CD14-positive monocyte (primary cell): ENCODE data around the gene ACTL10. TPM values are rescaled to one million over a fixed set of nuclear protein-coding genes. Genes with fewer than 3 reads are reported as not detected.

ENCODE experiments used
- DNase-seq, 3 donors: peaks; one replicate each; pipeline ENCODE4 v3.0.0-alpha.2; 2011 to 2022
- H2AFZ ChIP-seq: 2 replicates; pipeline ENCODE4 v1.6.0; 2012; ENCODE audit warnings: mild to moderate bottlenecking, low read depth, low read length, inconsistent platforms; ENCODE audit not compliant: insufficient read depth, poor library complexity, severe bottlenecking
- H3K27ac ChIP-seq, 2 donors: 1 replicate in 1 of 2; 2 replicates in 1 of 2; pipeline ENCODE4 v1.5.1; 2012 to 2013; ENCODE audit warnings: low read length in 2 of 2, control low read depth in 1 of 2, inconsistent platforms in 1 of 2, low read depth in 1 of 2, mild to moderate bottlenecking in 1 of 2
- H3K27me3 ChIP-seq, 2 donors: one replicate each; pipeline versions ENCODE4 v1.6.0 to v1.6.1; 2011 to 2013; ENCODE audit warnings: low read length in 2 of 2; ENCODE audit not compliant: control insufficient read depth in 2 of 2, insufficient read depth in 2 of 2
- H3K36me3 ChIP-seq, 2 donors: replicated peaks in 1 of 2; 1 replicate in 1 of 2; 2 replicates in 1 of 2; pipeline versions ENCODE4 v1.5.1 to v1.6.1; 2012 to 2013; ENCODE audit warnings: low read length in 2 of 2, control low read depth in 1 of 2, inconsistent platforms in 1 of 2, mild to moderate bottlenecking in 1 of 2; ENCODE audit not compliant: insufficient read depth in 2 of 2, control insufficient read depth in 1 of 2
- H3K4me1 ChIP-seq, 2 donors: 1 replicate in 1 of 2; 2 replicates in 1 of 2; pipeline versions ENCODE4 v1.5.1 to v1.6.1; 2012 to 2013; ENCODE audit warnings: low read length in 2 of 2, control low read depth in 1 of 2, inconsistent platforms in 1 of 2, mild to moderate bottlenecking in 1 of 2, moderate library complexity in 1 of 2; ENCODE audit not compliant: insufficient read depth in 2 of 2, control insufficient read depth in 1 of 2
- H3K4me2 ChIP-seq: replicated peaks from 2 replicates; pipeline ENCODE3; 2012; ENCODE audit warnings: low read length, moderate library complexity, mild to moderate bottlenecking; ENCODE audit not compliant: poor library complexity, severe bottlenecking; ENCODE audit errors: extremely low read depth
- H3K4me3 ChIP-seq, 3 experiments: fragments of 200-600 bp in 1 of 3; sonication (generic) in 1 of 3; replicated peaks in 1 of 3; 1 replicate in 2 of 3; 2 replicates in 1 of 3; pipeline ENCODE4 v1.5.1; 2011 to 2013; ENCODE audit warnings: low read length in 3 of 3, mild to moderate bottlenecking in 3 of 3, control low read depth in 2 of 3, low read depth in 2 of 3, inconsistent platforms in 1 of 3, moderate library complexity in 1 of 3
- H3K79me2 ChIP-seq: 2 replicates; pipeline ENCODE4 v1.6.0; 2012; ENCODE audit warnings: mild to moderate bottlenecking, control low read depth, inconsistent platforms, low read length, moderate library complexity; ENCODE audit not compliant: insufficient read depth
- H3K9ac ChIP-seq: 2 replicates; pipeline ENCODE4 v1.6.0; 2017; ENCODE audit warnings: low read length, mild to moderate bottlenecking; ENCODE audit not compliant: insufficient read depth, poor library complexity, severe bottlenecking
- H3K9me3 ChIP-seq, 2 donors: replicated peaks in 1 of 2; 1 replicate in 1 of 2; 2 replicates in 1 of 2; pipeline versions ENCODE4 v1.5.1 to v1.6.1; 2012 to 2013; ENCODE audit warnings: low read length in 2 of 2, control low read depth in 1 of 2; ENCODE audit not compliant: control insufficient read depth in 1 of 2, insufficient read depth in 1 of 2
- H4K20me1 ChIP-seq: 2 replicates; pipeline ENCODE4 v1.6.0; 2012; ENCODE audit warnings: mild to moderate bottlenecking, low read length, control low read depth, moderate library complexity; ENCODE audit not compliant: insufficient read depth
- H3K27ac Mint-ChIP-seq, 7 donors: one replicate each; pipeline ENCODE4 v1.8.0; 2020; ENCODE audit warnings: mild to moderate bottlenecking in 7 of 7, mixed read lengths in 7 of 7, moderate library complexity in 6 of 7, inconsistent platforms in 2 of 7
- H3K27me3 Mint-ChIP-seq, 3 donors: one replicate each; pipeline ENCODE4 v1.8.0; 2021 to 2022; ENCODE audit warnings: low read depth in 3 of 3, mild to moderate bottlenecking in 3 of 3, mixed read lengths in 3 of 3, moderate library complexity in 3 of 3, inconsistent platforms in 1 of 3
- H3K36me3 Mint-ChIP-seq, 2 donors: one replicate each; pipeline ENCODE4 v1.8.0; 2020; ENCODE audit warnings: mixed read lengths in 2 of 2, inconsistent platforms in 1 of 2, mild to moderate bottlenecking in 1 of 2
- H3K4me1 Mint-ChIP-seq: one replicate; pipeline ENCODE4 v1.8.0; 2020; ENCODE audit warnings: mild to moderate bottlenecking, mixed read lengths
- H3K4me3 Mint-ChIP-seq, 2 donors: one replicate each; pipeline ENCODE4 v1.8.0; 2020; ENCODE audit warnings: mild to moderate bottlenecking in 2 of 2, mixed read lengths in 2 of 2, moderate library complexity in 1 of 2
- H3K9me3 Mint-ChIP-seq, 7 donors: one replicate each; pipeline ENCODE4 v1.8.0; 2020 to 2022; ENCODE audit warnings: mixed read lengths in 7 of 7, mild to moderate bottlenecking in 6 of 7, moderate library complexity in 6 of 7, inconsistent platforms in 2 of 7
- CTCF ChIP-seq: fragments of 200-600 bp; IDR thresholded peaks from one replicate; pipeline ENCODE4 v1.8.0; 2022; ENCODE audit warnings: antibody characterized with exemption, mild to moderate bottlenecking
- WGBS: methylation state at CpG from one replicate; pipeline ENCODE4 v1.1.5; 2013; ENCODE audit warnings: missing lambda C conversion rate; ENCODE audit not compliant: insufficient coverage; 5-methylcytosine and 5-hydroxymethylcytosine counted together
- intact Hi-C, 2 donors: fragments of 100-400 bp; cut with micrococcal nuclease; formaldehyde crosslinking; loops; one replicate each; pipeline versions ENCODE4 v1.15.0 to v1.15.1; 2023
- polyA plus RNA-seq, 3 donors: library from polyadenylated mRNA; depleted of rRNA in 1 of 3; unstranded in 2 of 3; stranded (reverse) in 1 of 3; fragments of 300-500 nt in 2 of 3; fragments of >200 nt in 1 of 3; fragmentation: Illumina TruSeq in 2 of 3; gene quantifications; 1 replicate in 2 of 3; 2 replicates in 1 of 3; pipeline ENCODE4 v1.2.3, GENCODE V29; 2012 to 2021

The ACTL10 gene
- polyA plus RNA-seq, 3 donors: 0.31 to 1.2 (median 1.1) TPM

- Mint-ChIP-seq H3K9me3 (no peaks in the 10 kb centered on the region), H3K27ac (peak overlapping the region in 1 of 7 donors; percentile 38), H3K4me3 (no peak overlapping the region), H3K36me3 (peaks cover 49 to 65% of the 10 kb centered on the region in 2 donors), H3K27me3 (peaks cover 0 to 6% (median 0%) of the 10 kb centered on the region in 3 donors), H3K4me1 (no peaks in the 10 kb centered on the region)
- no peak overlapping the region for H3K4me2 ChIP-seq
- H2AFZ ChIP-seq: no peak overlapping the region
- intact Hi-C loops: no loop called here
- H3K4me3 ChIP-seq: no peak overlapping the region
- peaks cover 47 to 68% of the 10 kb centered on the region in 2 donors for H3K36me3 ChIP-seq
- H3K79me2 ChIP-seq: peaks cover 3% of the 10 kb centered on the region
- TF ChIP-seq CTCF: no peak
- no peaks in the 10 kb centered on the region for H4K20me1 ChIP-seq
- no peaks in the 10 kb centered on the region for H3K4me1 ChIP-seq
- no peak for DNase-seq
- H3K9me3 ChIP-seq: no peaks in the 10 kb centered on the region
- H3K27ac ChIP-seq: no peak overlapping the region
- H3K27me3 ChIP-seq: no peaks in the 10 kb centered on the region
- H3K9ac ChIP-seq: no peak overlapping the region
- WGBS: 100% methylated on average over 1 of the region's 1 CpG
Observed at GRCh38 chr20:33711446-33711738, 44.6 kb downstream of the ACTL10 start.

GRCh38 chr20:33713865-33714367 lies 47.2 kb downstream of the ACTL10 start:
- H4K20me1 ChIP-seq: no peaks in the 10 kb centered on the region
- intact Hi-C loops: no loop called here
- peaks cover 8% of the 10 kb centered on the region for H3K4me1 Mint-ChIP-seq
- peaks cover 40 to 48% of the 10 kb centered on the region in 2 donors for H3K36me3 ChIP-seq
- no peaks in the 10 kb centered on the region for H3K4me1 ChIP-seq
- no peak for DNase-seq
- H3K4me2 ChIP-seq: no peak overlapping the region
- peaks cover 12% of the 10 kb centered on the region for H3K79me2 ChIP-seq
- peak overlapping the region in 1 of 7 donors; percentile 73 for H3K27ac Mint-ChIP-seq
- H3K4me3 ChIP-seq: no peak overlapping the region
- no peak for TF ChIP-seq CTCF
- H3K9ac ChIP-seq: no peak overlapping the region
- WGBS: 92% methylated on average over 8 of the region's 10 CpGs
- no peak overlapping the region for H3K4me3 Mint-ChIP-seq
- peaks cover 0 to 6% (median 0%) of the 10 kb centered on the region in 3 donors for H3K27me3 Mint-ChIP-seq
- H3K9me3 Mint-ChIP-seq: no peaks in the 10 kb centered on the region
- no peak overlapping the region for H3K27ac ChIP-seq
- H3K27me3 ChIP-seq: no peaks in the 10 kb centered on the region
- H3K36me3 Mint-ChIP-seq: peaks cover 40 to 52% of the 10 kb centered on the region in 2 donors
- H3K9me3 ChIP-seq: no peaks in the 10 kb centered on the region
- H2AFZ ChIP-seq: no peak overlapping the region
